ENCODE data around the gene CDS2.

The CDS2 gene

GRCh38 chr20:5150226-5151076 lies 23.6 kb downstream of the CDS2 start:
- no peak for TF ChIP-seq CTCF (IDR thresholded peaks at IDR 0.05; ENCODE audit: unreplicated experiment in 3 of 3)
- Mint-ChIP-seq H3K4me1 (peaks cover 30% of the 10 kb centered on the region), H3K27ac (no peak overlapping the region), H3K27me3 (ENCODE audit: low read depth) (no peaks in the 10 kb centered on the region), H3K36me3 (ENCODE audit: low read depth) (peaks cover 5% of the 10 kb centered on the region), H3K9me3 (no peaks in the 10 kb centered on the region), H3K4me3 (no peak overlapping the region)

GRCh38 chr20:5153152-5153467 lies 26.3 kb downstream of the CDS2 start:
- no peaks in the 10 kb centered on the region for H3K9me3 Mint-ChIP-seq
- H3K36me3 Mint-ChIP-seq (ENCODE audit: low read depth), result peaks cover 3% of the 10 kb centered on the region
- no peak for TF ChIP-seq CTCF (IDR thresholded peaks at IDR 0.05; ENCODE audit: unreplicated experiment in 3 of 3)
- H3K27me3 Mint-ChIP-seq (ENCODE audit: low read depth), result no peaks in the 10 kb centered on the region
- H3K4me3 Mint-ChIP-seq, result no peak overlapping the region
- H3K27ac Mint-ChIP-seq, result no peak overlapping the region
- H3K4me1 Mint-ChIP-seq, result peaks cover 45% of the 10 kb centered on the region

- TF ChIP-seq CTCF (IDR thresholded peaks at IDR 0.05; ENCODE audit: unreplicated experiment in 3 of 3), result no peak
- H3K36me3 Mint-ChIP-seq (ENCODE audit: low read depth), result peaks cover 3% of the 10 kb centered on the region
- H3K9me3 Mint-ChIP-seq, result no peaks in the 10 kb centered on the region
- H3K4me3 Mint-ChIP-seq, result no peak overlapping the region
- no peak overlapping the region for H3K27ac Mint-ChIP-seq
- H3K4me1 Mint-ChIP-seq, result peaks cover 37% of the 10 kb centered on the region
- H3K27me3 Mint-ChIP-seq (ENCODE audit: low read depth), result no peaks in the 10 kb centered on the region
Measured at GRCh38 chr20:5153612-5154542, 27.1 kb downstream of the CDS2 start.

- H3K36me3 Mint-ChIP-seq (ENCODE audit: low read depth), result peaks cover 3% of the 10 kb centered on the region
- TF ChIP-seq CTCF (IDR thresholded peaks at IDR 0.05; ENCODE audit: unreplicated experiment in 3 of 3), result no peak
Measured at GRCh38 chr20:5154543-5154925, 27.7 kb downstream of the CDS2 start.

GRCh38 chr20:5155404-5155803 lies 28.6 kb downstream of the CDS2 start:
- no peak overlapping the region for H3K4me3 Mint-ChIP-seq
- no peak overlapping the region for H3K27ac Mint-ChIP-seq
- H3K27me3 Mint-ChIP-seq (ENCODE audit: low read depth), result no peaks in the 10 kb centered on the region
- peaks cover 3% of the 10 kb centered on the region for H3K36me3 Mint-ChIP-seq (ENCODE audit: low read depth)
- TF ChIP-seq CTCF (IDR thresholded peaks at IDR 0.05; ENCODE audit: unreplicated experiment in 3 of 3), result no peak
- no peaks in the 10 kb centered on the region for H3K9me3 Mint-ChIP-seq
- peaks cover 34% of the 10 kb centered on the region for H3K4me1 Mint-ChIP-seq

More at GRCh38 chr20:5154543-5154925, 27.7 kb downstream of the CDS2 start:
- H3K9me3 Mint-ChIP-seq, result no peaks in the 10 kb centered on the region
- H3K27me3 Mint-ChIP-seq (ENCODE audit: low read depth), result no peaks in the 10 kb centered on the region
- peaks cover 34% of the 10 kb centered on the region for H3K4me1 Mint-ChIP-seq
- H3K27ac Mint-ChIP-seq, result no peak overlapping the region
- no peak overlapping the region for H3K4me3 Mint-ChIP-seq

Measured in nephron (organoid).